Neural progenitor cell (in vitro differentiated cells): Measurements from ENCODE around the gene CCDC6. TPM values are rescaled to one million over a fixed set of nuclear protein-coding genes. Genes with fewer than 3 reads are reported as not detected.

Experiments used
- DNase-seq: peaks from one replicate; pipeline ENCODE4 v3.0.0-alpha.2; 2016; ENCODE audit warnings: low spot score
- H2AFZ ChIP-seq: fragments of 200-600 bp; sonication (generic); replicated peaks from 2 replicates; pipeline ENCODE4 v1.6.1; 2016; ENCODE audit warnings: antibody characterized with exemption
- H3F3A ChIP-seq: fragments of 200-600 bp; sonication (generic); 2 replicates; pipeline ENCODE4 v1.6.1; 2016; ENCODE audit warnings: antibody characterized with exemption, low read depth
- H3K27ac ChIP-seq: fragments of 200-600 bp; sonication (generic); 2 replicates; pipeline ENCODE4 v1.5.1; 2016; ENCODE audit warnings: mild to moderate bottlenecking
- H3K27me3 ChIP-seq: fragments of 200-600 bp; sonication (generic); 2 replicates; pipeline ENCODE4 v1.6.1; 2016; ENCODE audit warnings: mild to moderate bottlenecking, moderate library complexity
- H3K36me3 ChIP-seq: fragments of 200-600 bp; sonication (generic); 2 replicates; pipeline ENCODE4 v1.5.1; 2016
- H3K4me1 ChIP-seq: fragments of 200-600 bp; sonication (generic); 2 replicates; pipeline ENCODE4 v1.6.1; 2016; ENCODE audit warnings: mixed run types
- H3K4me2 ChIP-seq: fragments of 200-600 bp; sonication (generic); 2 replicates; pipeline ENCODE4 v1.6.1; 2016
- H3K4me3 ChIP-seq: fragments of 200-600 bp; sonication (generic); 2 replicates; pipeline ENCODE4 v1.5.1; 2016
- H3K79me2 ChIP-seq: fragments of 200-600 bp; sonication (generic); 2 replicates; pipeline ENCODE4 v1.6.1; 2016; ENCODE audit warnings: low read depth
- H3K9ac ChIP-seq: fragments of 200-600 bp; sonication (generic); 2 replicates; pipeline ENCODE4 v1.6.1; 2016
- H3K9me3 ChIP-seq: fragments of 200-600 bp; sonication (generic); 2 replicates; pipeline ENCODE4 v1.5.1; 2016; ENCODE audit warnings: low read depth
- H4K20me1 ChIP-seq: fragments of 200-600 bp; sonication (generic); 2 replicates; pipeline ENCODE4 v1.6.1; 2016; ENCODE audit warnings: low read depth
- H3K27ac Mint-ChIP-seq: 3 replicates; pipeline ENCODE4 v1.8.0; 2021; ENCODE audit warnings: mixed read lengths
- H3K27me3 Mint-ChIP-seq: 2 replicates; pipeline ENCODE4 v1.8.0; 2022; ENCODE audit warnings: low read depth, mild to moderate bottlenecking, inconsistent platforms, moderate library complexity, mixed read lengths; ENCODE audit not compliant: insufficient read depth
- H3K36me3 Mint-ChIP-seq: 3 replicates; pipeline ENCODE4 v1.8.0; 2021; ENCODE audit warnings: mixed read lengths
- H3K4me1 Mint-ChIP-seq: 3 replicates; pipeline ENCODE4 v1.8.0; 2021; ENCODE audit warnings: mixed read lengths
- H3K4me3 Mint-ChIP-seq: 3 replicates; pipeline ENCODE4 v1.8.0; 2021; ENCODE audit warnings: mild to moderate bottlenecking, moderate library complexity, mixed read lengths
- H3K9me3 Mint-ChIP-seq: 3 replicates; pipeline ENCODE4 v1.8.0; 2020; ENCODE audit warnings: mixed read lengths
- EZH2 ChIP-seq: fragments of 200-600 bp; sonication (generic); IDR thresholded peaks from 2 replicates; pipeline ENCODE4 v1.6.1; 2017; ENCODE audit warnings: antibody characterized with exemption, mild to moderate bottlenecking, moderate library complexity
- EZH2phosphoT487 ChIP-seq: fragments of 200-600 bp; sonication (generic); IDR thresholded peaks from 2 replicates; pipeline ENCODE4 v1.6.1; 2017; ENCODE audit warnings: antibody characterized with exemption
- total RNA-seq: library from RNA; depleted of rRNA; stranded (reverse); fragments of >200 nt; gene quantifications from 2 replicates; pipeline ENCODE4 v1.2.3, GENCODE V29; 2015; ENCODE audit warnings: low replicate concordance
- TF ChIP-seq, protein P1 (sequence below): fragments of 200-600 bp; sonication (generic); IDR thresholded peaks from 2 replicates; pipeline ENCODE4 v1.5.1; 2017; ENCODE audit warnings: antibody characterized with exemption, mild to moderate bottlenecking

Gene CCDC6
- total RNA-seq, 1 donor from 2014 or later = 29.4 TPM

DNA sequence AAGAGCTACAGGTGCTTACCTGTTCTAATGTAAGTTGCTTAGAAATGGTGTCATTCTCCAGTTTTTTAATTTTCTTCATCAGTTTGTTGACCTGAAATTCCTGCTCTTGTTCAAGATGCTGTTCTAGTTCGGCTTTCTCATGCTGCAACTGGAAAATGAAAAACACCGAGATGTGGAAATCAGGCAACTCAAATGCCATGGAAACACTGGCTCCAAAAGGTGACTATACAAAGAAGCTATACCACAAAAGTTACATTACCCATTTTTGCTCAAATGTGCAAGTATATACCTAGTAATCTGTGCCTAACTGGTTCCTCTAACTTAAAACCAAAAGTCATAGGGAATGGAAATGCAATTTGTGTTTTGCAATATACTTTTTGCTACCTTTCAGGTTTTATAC is 73.8 kb downstream of the CCDC6 start:
- no peak overlapping the region for H3K27ac ChIP-seq
- H3K36me3 Mint-ChIP-seq = peaks cover 7% of the 10 kb centered on the region
- no peak overlapping the region for H3K4me2 ChIP-seq
- no peaks in the 10 kb centered on the region for H3K36me3 ChIP-seq
- H3K4me1 Mint-ChIP-seq = peaks cover 2% of the 10 kb centered on the region
- H3F3A ChIP-seq = peaks cover 19% of the 10 kb centered on the region
- peaks cover 59% of the 10 kb centered on the region for H3K79me2 ChIP-seq
- H3K9me3 Mint-ChIP-seq = no peaks in the 10 kb centered on the region
- H3K27ac Mint-ChIP-seq = no peak overlapping the region
- DNase-seq = no peak
- TF ChIP-seq EZH2phosphoT487 (no peak), EZH2 (no peak)
- TF ChIP-seq, protein P1, sequence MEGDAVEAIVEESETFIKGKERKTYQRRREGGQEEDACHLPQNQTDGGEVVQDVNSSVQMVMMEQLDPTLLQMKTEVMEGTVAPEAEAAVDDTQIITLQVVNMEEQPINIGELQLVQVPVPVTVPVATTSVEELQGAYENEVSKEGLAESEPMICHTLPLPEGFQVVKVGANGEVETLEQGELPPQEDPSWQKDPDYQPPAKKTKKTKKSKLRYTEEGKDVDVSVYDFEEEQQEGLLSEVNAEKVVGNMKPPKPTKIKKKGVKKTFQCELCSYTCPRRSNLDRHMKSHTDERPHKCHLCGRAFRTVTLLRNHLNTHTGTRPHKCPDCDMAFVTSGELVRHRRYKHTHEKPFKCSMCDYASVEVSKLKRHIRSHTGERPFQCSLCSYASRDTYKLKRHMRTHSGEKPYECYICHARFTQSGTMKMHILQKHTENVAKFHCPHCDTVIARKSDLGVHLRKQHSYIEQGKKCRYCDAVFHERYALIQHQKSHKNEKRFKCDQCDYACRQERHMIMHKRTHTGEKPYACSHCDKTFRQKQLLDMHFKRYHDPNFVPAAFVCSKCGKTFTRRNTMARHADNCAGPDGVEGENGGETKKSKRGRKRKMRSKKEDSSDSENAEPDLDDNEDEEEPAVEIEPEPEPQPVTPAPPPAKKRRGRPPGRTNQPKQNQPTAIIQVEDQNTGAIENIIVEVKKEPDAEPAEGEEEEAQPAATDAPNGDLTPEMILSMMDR = no peak
- H4K20me1 ChIP-seq = no peaks in the 10 kb centered on the region
- no peaks in the 10 kb centered on the region for H3K27me3 Mint-ChIP-seq
- H3K4me1 ChIP-seq = peaks cover 17% of the 10 kb centered on the region
- H3K4me3 ChIP-seq = no peak overlapping the region
- no peak overlapping the region for H3K9ac ChIP-seq
- no peaks in the 10 kb centered on the region for H3K27me3 ChIP-seq
- H2AFZ ChIP-seq = no peak overlapping the region
- no peaks in the 10 kb centered on the region for H3K9me3 ChIP-seq
- H3K4me3 Mint-ChIP-seq = no peak overlapping the region

GRCh38 chr10:59831658-59832503 is 74.5 kb downstream of the CCDC6 start:
- Mint-ChIP-seq H3K27ac (no peak overlapping the region), H3K9me3 (no peaks in the 10 kb centered on the region), H3K27me3 (no peaks in the 10 kb centered on the region), H3K36me3 (peaks cover 9% of the 10 kb centered on the region), H3K4me1 (peaks cover 2% of the 10 kb centered on the region), H3K4me3 (no peak overlapping the region)
- H3K4me3 ChIP-seq = no peak overlapping the region
- H3F3A ChIP-seq = peaks cover 19% of the 10 kb centered on the region
- no peak overlapping the region for H2AFZ ChIP-seq
- no peaks in the 10 kb centered on the region for H3K9me3 ChIP-seq
- H3K27ac ChIP-seq = no peak overlapping the region
- no peaks in the 10 kb centered on the region for H3K27me3 ChIP-seq
- H3K4me1 ChIP-seq = peaks cover 17% of the 10 kb centered on the region
- H3K4me2 ChIP-seq = no peak overlapping the region
- TF ChIP-seq, protein P1 = no peak
- TF ChIP-seq EZH2phosphoT487 (no peak), EZH2 (no peak)
- no peak overlapping the region for H3K9ac ChIP-seq
- no peaks in the 10 kb centered on the region for H4K20me1 ChIP-seq
- H3K79me2 ChIP-seq = peaks cover 59% of the 10 kb centered on the region
- H3K36me3 ChIP-seq = no peaks in the 10 kb centered on the region
- DNase-seq = no peak

- Histone ChIP-seq H3K9ac (no peak overlapping the region), H3K27me3 (no peaks in the 10 kb centered on the region), H3K79me2 (peaks cover 59% of the 10 kb centered on the region), H4K20me1 (no peaks in the 10 kb centered on the region), H3K4me2 (peak overlapping the region; percentile 38), H3K27ac (no peak overlapping the region), H3K9me3 (no peaks in the 10 kb centered on the region), H3F3A (peaks cover 19% of the 10 kb centered on the region), H3K4me1 (peaks cover 12% of the 10 kb centered on the region), H2AFZ (no peak overlapping the region), H3K36me3 (no peaks in the 10 kb centered on the region), H3K4me3 (no peak overlapping the region)
- peak; percentile 86 for DNase-seq
- H3K4me3 Mint-ChIP-seq = no peak overlapping the region
- TF ChIP-seq EZH2 = no peak
- TF ChIP-seq, protein P1 = peak; percentile 93
- no peaks in the 10 kb centered on the region for H3K9me3 Mint-ChIP-seq
- no peak overlapping the region for H3K27ac Mint-ChIP-seq
- peaks cover 20% of the 10 kb centered on the region for H3K36me3 Mint-ChIP-seq
- H3K4me1 Mint-ChIP-seq = peaks cover 2% of the 10 kb centered on the region
- no peaks in the 10 kb centered on the region for H3K27me3 Mint-ChIP-seq
These were observed 75.6 kb downstream of the CCDC6 start for GRCh38 chr10:59830601-59831259.
